Upper lobe of right lung (tissue), 1 donor: ENCODE measurements around the gene PSAP. TPM values are rescaled to one million over a fixed set of nuclear protein-coding genes. Genes with fewer than 3 reads are reported as not detected.

ENCODE experiments used
- ATAC-seq: fragments of 200-7000 bp; cut with Tn5 transposase; one replicate; pipeline ENCODE4 v1.9.1; 2020; ENCODE audit warnings: mild to moderate bottlenecking, moderate library complexity
- DNase-seq: peaks from one replicate; pipeline ENCODE4 v3.0.0-alpha.2; 2020
- H3K27ac ChIP-seq: fragments of 200-600 bp; one replicate; pipeline ENCODE4 v1.8.0; 2022
- H3K27me3 ChIP-seq: fragments of 200-600 bp; one replicate; pipeline ENCODE4 v1.8.0; 2022; ENCODE audit warnings: mild to moderate bottlenecking
- H3K36me3 ChIP-seq: fragments of 200-600 bp; one replicate; pipeline ENCODE4 v1.8.0; 2022
- H3K4me1 ChIP-seq: fragments of 200-600 bp; one replicate; pipeline ENCODE4 v1.8.0; 2022
- H3K4me3 ChIP-seq: fragments of 200-600 bp; one replicate; pipeline ENCODE4 v1.8.0; 2022; ENCODE audit warnings: mild to moderate bottlenecking
- H3K9me3 ChIP-seq: fragments of 200-600 bp; one replicate; pipeline ENCODE4 v1.8.0; 2022
- CTCF ChIP-seq: fragments of 200-600 bp; IDR thresholded peaks from one replicate; pipeline ENCODE4 v1.8.0; 2022; ENCODE audit warnings: antibody characterized with exemption
- intact Hi-C: fragments of 100-400 bp; cut with DNase I; formaldehyde crosslinking; loops from one replicate; pipeline ENCODE4 v1.11.0; 2022
- total RNA-seq: library from RNA; stranded (reverse); fragmentation: NEBNext Ultra II Directional; extraction: Animal tissue kit (Norgen Biotek cat#: 25700); gene quantifications from one replicate; pipeline ENCODE4 v1.2.1, GENCODE V29; 2021
- donor health status: DM: no; HTN: yes; CAD: no; lungs with severe emphysema.

PSAP gene
- total RNA-seq, 1 donor from 2014 or later, result 1,464 TPM

GRCh38 chr10:71798308-71798624 lies 52.8 kb downstream of the PSAP start:
- intact Hi-C loops, result no loop called here
- no peak for ATAC-seq
- no peak overlapping the region for H3K27ac ChIP-seq
- H3K36me3 ChIP-seq, result no peaks in the 10 kb centered on the region
- H3K27me3 ChIP-seq, result no peaks in the 10 kb centered on the region
- H3K4me3 ChIP-seq, result no peak overlapping the region
- no peak for TF ChIP-seq CTCF
- H3K9me3 ChIP-seq, result no peaks in the 10 kb centered on the region
- no peak for DNase-seq
- no peaks in the 10 kb centered on the region for H3K4me1 ChIP-seq

DNA sequence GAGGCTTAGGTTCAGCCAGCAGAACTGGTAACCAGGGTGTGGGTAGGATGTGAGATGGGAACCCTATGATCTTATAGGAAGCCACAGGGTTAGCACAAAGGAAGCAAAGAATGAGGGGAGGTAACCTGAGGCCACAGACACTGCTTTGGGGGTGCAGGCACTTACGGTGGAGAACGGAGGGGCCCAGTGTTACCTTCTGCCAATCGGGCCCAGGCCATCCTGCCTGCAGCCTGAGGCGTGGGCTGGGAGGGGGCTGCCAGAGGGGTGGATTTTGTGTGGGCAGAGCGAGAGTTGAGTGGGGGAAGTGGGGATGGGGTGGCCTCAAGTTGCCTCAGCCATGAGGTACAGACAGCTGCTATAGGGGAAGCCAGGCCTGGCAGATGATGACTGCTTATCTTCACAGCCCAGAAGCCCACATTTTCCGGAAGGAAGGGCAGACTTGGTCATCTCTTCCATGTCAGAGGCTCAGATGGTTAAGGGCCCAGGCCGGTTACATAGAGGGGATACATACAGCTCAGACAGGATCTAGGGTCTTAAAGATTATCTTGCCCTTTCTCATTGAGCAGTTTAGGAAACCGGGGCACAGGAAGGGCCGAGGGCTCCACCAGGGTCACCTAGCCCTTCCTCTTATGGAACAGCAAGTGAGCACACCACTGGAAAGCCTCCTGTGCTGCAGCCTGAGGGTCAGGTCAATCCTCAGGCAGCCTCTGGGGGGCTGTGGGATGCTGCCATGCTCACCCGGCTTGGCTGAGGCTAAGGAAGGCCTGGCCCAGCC lies 53.3 kb downstream of the PSAP start:
- intact Hi-C loops, result no loop called here
- no peak overlapping the region for H3K4me3 ChIP-seq
- ATAC-seq, result peak; percentile 25
- no peaks in the 10 kb centered on the region for H3K27me3 ChIP-seq
- TF ChIP-seq CTCF, result no peak
- H3K27ac ChIP-seq, result no peak overlapping the region
- no peaks in the 10 kb centered on the region for H3K9me3 ChIP-seq
- H3K36me3 ChIP-seq, result no peaks in the 10 kb centered on the region
- no peaks in the 10 kb centered on the region for H3K4me1 ChIP-seq
- DNase-seq, result no peak

DNA sequence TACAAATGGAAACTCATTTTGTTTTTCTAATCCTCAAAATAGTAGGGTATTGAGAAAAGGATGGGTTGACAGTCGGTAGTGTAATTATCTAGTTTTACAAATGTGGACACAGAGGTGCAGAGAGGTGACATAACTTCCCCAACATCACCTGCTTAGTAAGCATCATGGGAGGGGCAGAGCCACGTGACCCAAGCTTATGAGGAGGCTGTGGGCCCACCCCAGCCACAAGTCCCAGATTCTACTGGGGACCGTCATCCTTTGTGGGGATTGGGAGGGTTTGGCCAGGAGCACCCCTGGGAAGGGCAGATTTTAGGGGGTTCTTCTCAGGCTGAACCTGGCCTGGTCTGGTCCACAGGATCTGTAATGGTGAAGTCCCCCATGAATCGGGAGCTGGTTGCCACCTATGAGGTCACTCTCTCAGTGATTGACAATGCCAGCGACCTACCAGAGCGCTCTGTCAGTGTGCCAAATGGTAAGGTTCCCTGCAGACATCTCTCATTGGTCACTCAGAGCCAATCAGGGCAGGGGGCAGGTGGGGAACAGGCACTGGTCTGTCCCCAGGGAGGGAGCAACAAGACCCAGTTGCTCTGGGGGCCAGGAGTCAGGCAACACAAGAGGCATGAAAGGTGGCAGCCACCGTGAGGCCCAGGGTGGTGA lies 54.2 kb downstream of the PSAP start:
- no peak for ATAC-seq
- Histone ChIP-seq H3K4me1 (no peaks in the 10 kb centered on the region), H3K27me3 (no peaks in the 10 kb centered on the region), H3K4me3 (no peak overlapping the region), H3K9me3 (no peaks in the 10 kb centered on the region), H3K36me3 (no peaks in the 10 kb centered on the region), H3K27ac (no peak overlapping the region)
- DNase-seq, result no peak
- intact Hi-C loops, result no loop called here
- TF ChIP-seq CTCF, result no peak

DNA sequence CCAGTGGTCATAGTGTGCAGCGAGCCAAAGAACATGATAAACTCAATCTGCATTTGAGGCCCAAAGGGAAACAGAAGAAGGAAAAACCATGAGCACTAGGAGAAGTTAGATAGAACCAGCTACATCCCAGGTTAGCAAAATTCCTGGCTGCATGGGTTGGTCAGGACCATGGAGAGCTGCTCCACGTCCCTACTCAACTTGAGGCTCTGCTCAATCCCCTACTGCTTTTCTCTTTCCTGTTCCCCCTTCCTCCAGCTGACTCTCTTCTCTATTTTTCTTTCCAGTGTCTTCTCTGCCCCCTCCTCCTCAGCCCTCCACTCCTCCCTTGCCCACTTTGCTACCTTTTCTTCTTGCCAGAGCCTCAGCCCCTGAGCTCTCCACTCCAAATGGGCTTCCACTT lies 55.8 kb downstream of the PSAP start:
- intact Hi-C loops, result no loop called here
- Histone ChIP-seq H3K4me1 (no peaks in the 10 kb centered on the region), H3K27me3 (no peaks in the 10 kb centered on the region), H3K4me3 (no peak overlapping the region), H3K9me3 (no peaks in the 10 kb centered on the region), H3K36me3 (no peaks in the 10 kb centered on the region), H3K27ac (no peak overlapping the region)
- DNase-seq (no peak), ATAC-seq (no peak)
- no peak for TF ChIP-seq CTCF

- no peak for ATAC-seq
- H3K4me1 ChIP-seq, result no peaks in the 10 kb centered on the region
- H3K27me3 ChIP-seq, result no peaks in the 10 kb centered on the region
- TF ChIP-seq CTCF, result no peak
- H3K36me3 ChIP-seq, result no peaks in the 10 kb centered on the region
- intact Hi-C loops, result no loop called here
- no peaks in the 10 kb centered on the region for H3K9me3 ChIP-seq
- no peak overlapping the region for H3K27ac ChIP-seq
- no peak overlapping the region for H3K4me3 ChIP-seq
- DNase-seq, result no peak
Measured at GRCh38 chr10:71790749-71791440, 60.2 kb downstream of the PSAP start.
